K562 (cell line): ENCODE measurements around the gene SLC13A4. TPM values are rescaled to one million over a fixed set of nuclear protein-coding genes. Genes with fewer than 3 reads are reported as not detected.

Source experiments
- ATF6 ChIP-seq: sonication (generic); formaldehyde crosslinking; IDR thresholded peaks from 2 replicates; pipeline ENCODE4 v1.4.0; 2020; ENCODE audit warnings: mild to moderate bottlenecking, missing genetic modification reagents
- ATF7 ChIP-seq: fragments of 450-650 bp; IDR thresholded peaks from 2 replicates; pipeline ENCODE4 v1.7.1; 2014; ENCODE audit warnings: mild to moderate bottlenecking, moderate library complexity
- CHAMP1 ChIP-seq: fragments of 450-650 bp; IDR thresholded peaks from 2 replicates; pipeline ENCODE4 v1.6.1; 2016; ENCODE audit warnings: mild to moderate bottlenecking
- GTF2F1 ChIP-seq: IDR thresholded peaks from 2 replicates; pipeline ENCODE4 v1.6.1; 2011; ENCODE audit warnings: low read depth, low read length, improper control_type of control experiment
- HMG20A ChIP-seq: fragments of 450-650 bp; formaldehyde crosslinking; conservative IDR thresholded peaks from 2 replicates; pipeline ENCODE4 v1.4.0; 2020; ENCODE audit warnings: mild to moderate bottlenecking, mixed read lengths
- HOMEZ ChIP-seq: fragments of 250-450 bp; sonication (Bioruptor Pico); IDR thresholded peaks from 2 replicates; pipeline ENCODE4 v1.4.0; 2020; ENCODE audit warnings: mild to moderate bottlenecking, moderate library complexity
- MED1 ChIP-seq: sonication (generic); formaldehyde crosslinking; IDR thresholded peaks from 2 replicates; pipeline ENCODE4 v1.8.1; 2023; ENCODE audit warnings: missing genetic modification reagents, borderline replicate concordance
- NRF1 ChIP-seq, 2 experiments: fragments of 450-650 bp; IDR thresholded peaks in 1 of 2; conservative IDR thresholded peaks in 1 of 2; 2 replicates each; pipeline ENCODE4 v1.6.1; 2014; ENCODE audit warnings: mild to moderate bottlenecking in 2 of 2
- NUFIP1 ChIP-seq: fragments of 450-650 bp; IDR thresholded peaks from 2 replicates; pipeline ENCODE4 v1.6.1; 2018; ENCODE audit not compliant: partially characterized antibody
- PHF8 ChIP-seq: fragments of 200-600 bp; sonication (generic); IDR thresholded peaks from 2 replicates; pipeline ENCODE4 v1.6.1; 2012; ENCODE audit warnings: mixed run types, mild to moderate bottlenecking, inconsistent platforms, low read length, moderate library complexity, borderline replicate concordance
- POLR2H ChIP-seq: IDR thresholded peaks from 2 replicates; pipeline ENCODE4 v1.6.1; 2016; ENCODE audit warnings: missing genetic modification characterization, low read depth, mild to moderate bottlenecking, control low read depth, missing compliant biosample characterization, moderate library complexity
- RREB1 ChIP-seq: fragments of 250-450 bp; sonication (Bioruptor Pico); IDR thresholded peaks from 2 replicates; pipeline ENCODE4 v1.4.0; 2020
- TARDBP ChIP-seq: fragments of 450-650 bp; IDR thresholded peaks from 2 replicates; pipeline ENCODE4 v1.6.1; 2016
- TEAD1 ChIP-seq, 2 experiments: fragments of 450-650 bp in 1 of 2; sonication (generic) in 1 of 2; formaldehyde crosslinking; IDR thresholded peaks; 2 replicates each; pipeline versions ENCODE4 v1.4.0 to v1.8.0; 2020 to 2022; ENCODE audit warnings: mild to moderate bottlenecking in 2 of 2, missing genetic modification reagents in 1 of 2
- ZFP36 ChIP-seq: fragments of 150-350 bp; IDR thresholded peaks from 2 replicates; pipeline ENCODE4 v1.6.1; 2018; ENCODE audit warnings: low read length, low read depth; ENCODE audit not compliant: partially characterized antibody
- polyA plus RNA-seq, 8 experiments: library from polyadenylated mRNA; depleted of rRNA in 4 of 8; stranded (reverse) in 5 of 8; unstranded in 3 of 8; fragments of >200 nt; fragmentation: Nextera tagmentation in 2 of 8; fragmentation: Illumina TruSeq in 1 of 8; extraction: Ambion mirVana in 2 of 8; extraction: Trizol in 1 of 8; gene quantifications; 2 replicates each; pipeline versions ENCODE4 v1.2.1 to v1.2.3, GENCODE V29; 2011 to 2014; ENCODE audit warnings: inconsistent platforms in 1 of 8, missing spikeins in 1 of 8
- total RNA-seq, 7 experiments: library from RNA; depleted of rRNA in 6 of 7; stranded (reverse); fragments of >200 nt in 6 of 7; fragmentation: Illumina TruSeq in 2 of 7; extraction: Trizol in 2 of 7; gene quantifications; 2 replicates each; pipeline versions ENCODE4 v1.2.1 to v1.2.3, GENCODE V29; 2011 to 2021; ENCODE audit warnings: low replicate concordance in 1 of 7

The SLC13A4 gene
- total and polyA plus RNA-seq, 9 of the 15 experiments (the other 6 are each of a cell fraction or from before 2014, with no cell fraction given): 0.11 to 1.0 (median 0.36) TPM

- TF ChIP-seq CHAMP1: no peak; the same call in 1 of the 2 replicates
- no peak for TF ChIP-seq NUFIP1
- peak; percentile 47 for TF ChIP-seq ZFP36
- TF ChIP-seq MED1 (CRISPR knock-in tag): peak; percentile 95
- TF ChIP-seq GTF2F1: peak; percentile 88
- TF ChIP-seq HOMEZ (CRISPR knock-in tag): no peak
- peak; percentile 88 for TF ChIP-seq ATF7
- peak; percentile 69 to 91 for TF ChIP-seq TEAD1 (CRISPR knock-in tag; IDR thresholded peaks at IDR 0.05)
- peak; percentile 62; the same call in 1 of the 2 replicates for TF ChIP-seq RREB1 (CRISPR knock-in tag)
- peak; percentile 99 for TF ChIP-seq PHF8
- peak; percentile 79; the same call in 1 of the 2 replicates for TF ChIP-seq ATF6 (CRISPR knock-in tag)
- peak; percentile 90 for TF ChIP-seq POLR2H (tag)
- peak; percentile 78 to 85 for TF ChIP-seq NRF1 (conservative IDR thresholded peaks at IDR 0.05 in 1 of 2, IDR thresholded peaks at IDR 0.05 in 1 of 2)
- peak; percentile 45; the same call in 1 of the 2 replicates for TF ChIP-seq TARDBP
- TF ChIP-seq HMG20A: no peak
Observed at GRCh38 chr7:135662373-135663114, 65.4 kb downstream of the SLC13A4 start, which contains the start of gene STMP1 (continued).
